Measurements from ENCODE around the gene CDCA7.

GRCh38 chr2:173307293-173307692 lies 47.4 kb upstream of the CDCA7 start:
- TF ChIP-seq POLR2AphosphoS5 (IDR thresholded peaks at IDR 0.05) (no peak), POLR2A (IDR thresholded peaks at IDR 0.05) (no peak)
- TF ChIP-seq, protein P1, sequence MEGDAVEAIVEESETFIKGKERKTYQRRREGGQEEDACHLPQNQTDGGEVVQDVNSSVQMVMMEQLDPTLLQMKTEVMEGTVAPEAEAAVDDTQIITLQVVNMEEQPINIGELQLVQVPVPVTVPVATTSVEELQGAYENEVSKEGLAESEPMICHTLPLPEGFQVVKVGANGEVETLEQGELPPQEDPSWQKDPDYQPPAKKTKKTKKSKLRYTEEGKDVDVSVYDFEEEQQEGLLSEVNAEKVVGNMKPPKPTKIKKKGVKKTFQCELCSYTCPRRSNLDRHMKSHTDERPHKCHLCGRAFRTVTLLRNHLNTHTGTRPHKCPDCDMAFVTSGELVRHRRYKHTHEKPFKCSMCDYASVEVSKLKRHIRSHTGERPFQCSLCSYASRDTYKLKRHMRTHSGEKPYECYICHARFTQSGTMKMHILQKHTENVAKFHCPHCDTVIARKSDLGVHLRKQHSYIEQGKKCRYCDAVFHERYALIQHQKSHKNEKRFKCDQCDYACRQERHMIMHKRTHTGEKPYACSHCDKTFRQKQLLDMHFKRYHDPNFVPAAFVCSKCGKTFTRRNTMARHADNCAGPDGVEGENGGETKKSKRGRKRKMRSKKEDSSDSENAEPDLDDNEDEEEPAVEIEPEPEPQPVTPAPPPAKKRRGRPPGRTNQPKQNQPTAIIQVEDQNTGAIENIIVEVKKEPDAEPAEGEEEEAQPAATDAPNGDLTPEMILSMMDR (IDR thresholded peaks at IDR 0.05 in 8 of 11, conservative IDR thresholded peaks at IDR 0.05 in 3 of 11), result no peak
